Uterus (tissue), 4 donors: ENCODE measurements around the gene PKP4. TPM values are rescaled to one million over a fixed set of nuclear protein-coding genes. Genes with fewer than 3 reads are reported as not detected.

ENCODE experiments used
- DNase-seq, 2 donors: peaks; one replicate each; pipeline ENCODE4 v3.0.0-alpha.2; 2019 to 2020
- H3K27ac ChIP-seq, 2 donors: fragments of 200-600 bp; sonication (generic); 1 replicate in 1 of 2; 2 replicates in 1 of 2; pipeline ENCODE4 v1.5.1; 2016 to 2018
- H3K27me3 ChIP-seq, 2 donors: fragments of 200-600 bp; sonication (generic); one replicate each; pipeline ENCODE4 v1.5.1; 2018 to 2019; ENCODE audit warnings: control low read depth in 1 of 2
- H3K36me3 ChIP-seq, 2 donors: fragments of 200-600 bp; sonication (generic); one replicate each; pipeline ENCODE4 v1.5.1; 2019; ENCODE audit warnings: control low read depth in 1 of 2
- H3K4me1 ChIP-seq, 2 donors: fragments of 200-600 bp; sonication (generic); one replicate each; pipeline ENCODE4 v1.5.1; 2018 to 2019; ENCODE audit warnings: control low read depth in 1 of 2
- H3K4me3 ChIP-seq, 2 donors: fragments of 200-600 bp; sonication (generic); 1 replicate in 1 of 2; 2 replicates in 1 of 2; pipeline ENCODE4 v1.5.1; 2018 to 2019; ENCODE audit warnings: mild to moderate bottlenecking in 1 of 2
- H3K9me3 ChIP-seq, 2 donors: fragments of 200-600 bp; sonication (generic); one replicate each; pipeline ENCODE4 v1.5.1; 2019; ENCODE audit warnings: control low read depth in 1 of 2
- CTCF ChIP-seq, 4 experiments: fragments of 200-600 bp in 2 of 4; fragments of 450-650 bp in 2 of 4; sonication (generic) in 2 of 4; IDR thresholded peaks; one replicate each; pipeline ENCODE4 v1.5.1; 2016 to 2019; ENCODE audit warnings: antibody characterized with exemption in 4 of 4, mild to moderate bottlenecking in 2 of 4, moderate library complexity in 1 of 4
- POLR2A ChIP-seq, 2 donors: fragments of 450-650 bp; IDR thresholded peaks; one replicate each; pipeline ENCODE4 v1.6.1; 2016; ENCODE audit warnings: antibody characterized with exemption in 2 of 2, mild to moderate bottlenecking in 1 of 2, moderate library complexity in 1 of 2
- intact Hi-C: fragments of 100-400 bp; cut with DNase I; formaldehyde crosslinking; loops from one replicate; pipeline ENCODE4 v1.15.1; 2023; ENCODE audit warnings: low total_unique reads
- total RNA-seq, 4 donors: library from RNA; depleted of rRNA in 3 of 4; stranded (reverse); fragments of >200 nt in 3 of 4; gene quantifications; one replicate each; pipeline versions ENCODE4 v1.1.0 to v1.2.4, GENCODE V29; 2014 to 2023
- donor health status: DM: yes; HTN: yes; CAD: no.

PKP4 gene
- total RNA-seq, 4 donors from 2014 or later: 35.6 to 122 (median 60.6) TPM

GRCh38 chr2:158677542-158677941 lies 220.8 kb downstream of the PKP4 start:
- Histone ChIP-seq H3K27ac (no peak overlapping the region), H3K36me3 (no peaks in the 10 kb centered on the region), H3K4me1 (no peaks in the 10 kb centered on the region), H3K4me3 (no peak overlapping the region), H3K9me3 (no peaks in the 10 kb centered on the region), H3K27me3 (no peaks in the 10 kb centered on the region)
- TF ChIP-seq CTCF (IDR thresholded peaks at IDR 0.05) (no peak), POLR2A (IDR thresholded peaks at IDR 0.05) (no peak)
- no peak for DNase-seq
- intact Hi-C loops: no loop called here

- no peak for DNase-seq
- Histone ChIP-seq H3K4me3 (no peak overlapping the region), H3K4me1 (no peaks in the 10 kb centered on the region), H3K27me3 (no peaks in the 10 kb centered on the region), H3K36me3 (no peaks in the 10 kb centered on the region), H3K9me3 (no peaks in the 10 kb centered on the region), H3K27ac (no peak overlapping the region)
- no peak for TF ChIP-seq CTCF (IDR thresholded peaks at IDR 0.05)
- TF ChIP-seq POLR2A (IDR thresholded peaks at IDR 0.05): no peak
- intact Hi-C loops: no loop called here
Observed at GRCh38 chr2:158681816-158682215, 225.1 kb downstream of the PKP4 start.

- H3K4me1 ChIP-seq: no peaks in the 10 kb centered on the region
- TF ChIP-seq CTCF (IDR thresholded peaks at IDR 0.05) (no peak), POLR2A (IDR thresholded peaks at IDR 0.05) (no peak)
- no peaks in the 10 kb centered on the region for H3K27me3 ChIP-seq
- no peak overlapping the region for H3K4me3 ChIP-seq
- no peaks in the 10 kb centered on the region for H3K36me3 ChIP-seq
- H3K9me3 ChIP-seq: no peaks in the 10 kb centered on the region
- DNase-seq: no peak
- H3K27ac ChIP-seq: no peak overlapping the region
- intact Hi-C loops: no loop called here
Observed at GRCh38 chr2:158685646-158686045, 228.9 kb downstream of the PKP4 start.

GRCh38 chr2:158686210-158686691 lies 229.5 kb downstream of the PKP4 start:
- no peaks in the 10 kb centered on the region for H3K9me3 ChIP-seq
- no peaks in the 10 kb centered on the region for H3K27me3 ChIP-seq
- no peak for TF ChIP-seq POLR2A (IDR thresholded peaks at IDR 0.05)
- TF ChIP-seq CTCF (IDR thresholded peaks at IDR 0.05): no peak
- no peak for DNase-seq
- no peaks in the 10 kb centered on the region for H3K4me1 ChIP-seq
- H3K4me3 ChIP-seq: no peak overlapping the region
- no peaks in the 10 kb centered on the region for H3K36me3 ChIP-seq
- no peak overlapping the region for H3K27ac ChIP-seq
- intact Hi-C loops: no loop called here

- intact Hi-C loops: no loop called here
Observed at GRCh38 chr2:158687315-158687714, 230.6 kb downstream of the PKP4 start.

More at GRCh38 chr2:158687315-158687714, 230.6 kb downstream of the PKP4 start:
- no peak for DNase-seq
- TF ChIP-seq CTCF (IDR thresholded peaks at IDR 0.05) (no peak), POLR2A (IDR thresholded peaks at IDR 0.05) (no peak)
- Histone ChIP-seq H3K4me1 (no peaks in the 10 kb centered on the region), H3K4me3 (no peak overlapping the region), H3K27me3 (no peaks in the 10 kb centered on the region), H3K9me3 (no peaks in the 10 kb centered on the region), H3K36me3 (no peaks in the 10 kb centered on the region), H3K27ac (no peak overlapping the region)
